Measurements from ENCODE around the gene GMPPB. TPM values are rescaled to one million over a fixed set of nuclear protein-coding genes. Genes with fewer than 3 reads are reported as not detected.
A peak's percentile ranks its signal among the peaks of the same experiment; 100 is the strongest.

Gene GMPPB
- total RNA-seq, 1 donor, result 21.0 TPM

- Histone ChIP-seq H3K79me2 (ENCODE audit: insufficient read depth, low read length) (no peaks in the 10 kb centered on the region), H3K9me3 (ENCODE audit: low read depth, low read length) (no peaks in the 10 kb centered on the region), H3K36me3 (ENCODE audit: insufficient read depth, low read length) (no peaks in the 10 kb centered on the region), H3K27me3 (ENCODE audit: insufficient read depth, low read length) (no peaks in the 10 kb centered on the region), H4K20me1 (ENCODE audit: insufficient read depth, low read length) (no peaks in the 10 kb centered on the region), H2AFZ (ENCODE audit: low read length) (no peak overlapping the region), H3K4me1 (ENCODE audit: insufficient read depth, low read length) (no peaks in the 10 kb centered on the region), H3K27ac (ENCODE audit: low read depth, low read length) (no peak overlapping the region), H3K4me2 (ENCODE audit: insufficient read depth, low read length) (no peak overlapping the region), H3K4me3 (ENCODE audit: insufficient read depth, low read length) (no peak overlapping the region)
- DNase-seq (ENCODE audit: insufficient read length, low spot score, missing footprints), result no peak
- TF ChIP-seq CTCF (IDR thresholded peaks at IDR 0.05; ENCODE audit: extremely low read depth, low read depth, low read length), result no peak
These were observed 11.6 kb downstream of the GMPPB start for GRCh38 chr3:49712166-49712565.

GRCh38 chr3:49711489-49711888, 12.3 kb downstream of the GMPPB start:
- no peaks in the 10 kb centered on the region for H3K79me2 ChIP-seq (ENCODE audit: insufficient read depth, low read length)
- no peak overlapping the region for H3K4me2 ChIP-seq (ENCODE audit: insufficient read depth, low read length)
- H3K9me3 ChIP-seq (ENCODE audit: low read depth, low read length), result no peaks in the 10 kb centered on the region
- H3K4me3 ChIP-seq (ENCODE audit: insufficient read depth, low read length), result no peak overlapping the region
- H4K20me1 ChIP-seq (ENCODE audit: insufficient read depth, low read length), result no peaks in the 10 kb centered on the region
- H3K4me1 ChIP-seq (ENCODE audit: insufficient read depth, low read length), result no peaks in the 10 kb centered on the region
- peak; percentile 47 for DNase-seq (ENCODE audit: insufficient read length, low spot score, missing footprints)
- no peaks in the 10 kb centered on the region for H3K27me3 ChIP-seq (ENCODE audit: insufficient read depth, low read length)
- no peaks in the 10 kb centered on the region for H3K36me3 ChIP-seq (ENCODE audit: insufficient read depth, low read length)
- no peak for TF ChIP-seq CTCF (IDR thresholded peaks at IDR 0.05; ENCODE audit: extremely low read depth, low read depth, low read length)
- H3K27ac ChIP-seq (ENCODE audit: low read depth, low read length), result no peak overlapping the region
- H2AFZ ChIP-seq (ENCODE audit: low read length), result no peak overlapping the region

- no peaks in the 10 kb centered on the region for H3K9me3 ChIP-seq (ENCODE audit: low read depth, low read length)
- H3K27me3 ChIP-seq (ENCODE audit: insufficient read depth, low read length), result no peaks in the 10 kb centered on the region
- no peak for TF ChIP-seq CTCF (IDR thresholded peaks at IDR 0.05; ENCODE audit: extremely low read depth, low read depth, low read length)
- no peak for DNase-seq (ENCODE audit: insufficient read length, low spot score, missing footprints)
- H3K4me2 ChIP-seq (ENCODE audit: insufficient read depth, low read length), result no peak overlapping the region
- H3K4me3 ChIP-seq (ENCODE audit: insufficient read depth, low read length), result no peak overlapping the region
- no peaks in the 10 kb centered on the region for H4K20me1 ChIP-seq (ENCODE audit: insufficient read depth, low read length)
- no peak overlapping the region for H2AFZ ChIP-seq (ENCODE audit: low read length)
- H3K79me2 ChIP-seq (ENCODE audit: insufficient read depth, low read length), result no peaks in the 10 kb centered on the region
- H3K36me3 ChIP-seq (ENCODE audit: insufficient read depth, low read length), result peaks cover 2% of the 10 kb centered on the region
- no peaks in the 10 kb centered on the region for H3K4me1 ChIP-seq (ENCODE audit: insufficient read depth, low read length)
- H3K27ac ChIP-seq (ENCODE audit: low read depth, low read length), result no peak overlapping the region
These were observed 13.9 kb downstream of the GMPPB start for GRCh38 chr3:49709852-49710251.

GRCh38 chr3:49707113-49707480, 16.7 kb downstream of the GMPPB start:
- H3K4me3 ChIP-seq (ENCODE audit: insufficient read depth, low read length), result no peak overlapping the region
- no peaks in the 10 kb centered on the region for H3K9me3 ChIP-seq (ENCODE audit: low read depth, low read length)
- no peak for TF ChIP-seq CTCF (IDR thresholded peaks at IDR 0.05; ENCODE audit: extremely low read depth, low read depth, low read length)
- H3K4me1 ChIP-seq (ENCODE audit: insufficient read depth, low read length), result no peaks in the 10 kb centered on the region
- H2AFZ ChIP-seq (ENCODE audit: low read length), result no peak overlapping the region
- no peak overlapping the region for H3K27ac ChIP-seq (ENCODE audit: low read depth, low read length)
- no peaks in the 10 kb centered on the region for H3K79me2 ChIP-seq (ENCODE audit: insufficient read depth, low read length)
- no peaks in the 10 kb centered on the region for H3K27me3 ChIP-seq (ENCODE audit: insufficient read depth, low read length)
- peaks cover 13% of the 10 kb centered on the region for H3K36me3 ChIP-seq (ENCODE audit: insufficient read depth, low read length)
- H3K4me2 ChIP-seq (ENCODE audit: insufficient read depth, low read length), result no peak overlapping the region
- DNase-seq (ENCODE audit: insufficient read length, low spot score, missing footprints), result peak; percentile 57
- H4K20me1 ChIP-seq (ENCODE audit: insufficient read depth, low read length), result peaks cover 11% of the 10 kb centered on the region

Measured in osteoblast (primary cell).